ENCODE results near the gene LHCGR.

Gene LHCGR

DNA sequence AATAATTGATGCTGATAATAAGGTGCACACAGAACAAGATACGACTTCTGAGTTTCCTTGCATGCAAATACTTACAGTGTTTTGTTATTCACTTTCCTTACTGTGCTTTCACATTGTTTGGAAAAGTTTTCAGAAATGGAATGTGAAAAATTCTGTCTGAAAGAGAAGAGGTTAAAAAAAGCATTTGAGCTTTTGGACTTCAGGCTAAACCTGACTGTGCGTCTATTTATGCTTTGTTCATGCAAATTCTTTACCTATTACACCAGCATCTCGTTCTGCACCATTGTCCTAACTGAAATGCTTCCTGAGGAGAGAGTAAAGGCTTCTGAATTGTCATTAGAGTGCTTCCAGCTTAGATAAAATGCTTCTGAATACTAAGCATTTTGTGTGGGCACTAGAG is 61.4 kb downstream of the LHCGR start:
- DNase-seq (ENCODE audit: low read depth) = no peak
- H3K4me3 ChIP-seq (ENCODE audit: low read length) = no peak overlapping the region
- TF ChIP-seq, protein P1, sequence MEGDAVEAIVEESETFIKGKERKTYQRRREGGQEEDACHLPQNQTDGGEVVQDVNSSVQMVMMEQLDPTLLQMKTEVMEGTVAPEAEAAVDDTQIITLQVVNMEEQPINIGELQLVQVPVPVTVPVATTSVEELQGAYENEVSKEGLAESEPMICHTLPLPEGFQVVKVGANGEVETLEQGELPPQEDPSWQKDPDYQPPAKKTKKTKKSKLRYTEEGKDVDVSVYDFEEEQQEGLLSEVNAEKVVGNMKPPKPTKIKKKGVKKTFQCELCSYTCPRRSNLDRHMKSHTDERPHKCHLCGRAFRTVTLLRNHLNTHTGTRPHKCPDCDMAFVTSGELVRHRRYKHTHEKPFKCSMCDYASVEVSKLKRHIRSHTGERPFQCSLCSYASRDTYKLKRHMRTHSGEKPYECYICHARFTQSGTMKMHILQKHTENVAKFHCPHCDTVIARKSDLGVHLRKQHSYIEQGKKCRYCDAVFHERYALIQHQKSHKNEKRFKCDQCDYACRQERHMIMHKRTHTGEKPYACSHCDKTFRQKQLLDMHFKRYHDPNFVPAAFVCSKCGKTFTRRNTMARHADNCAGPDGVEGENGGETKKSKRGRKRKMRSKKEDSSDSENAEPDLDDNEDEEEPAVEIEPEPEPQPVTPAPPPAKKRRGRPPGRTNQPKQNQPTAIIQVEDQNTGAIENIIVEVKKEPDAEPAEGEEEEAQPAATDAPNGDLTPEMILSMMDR (conservative IDR thresholded peaks at IDR 0.05; ENCODE audit: low read depth, low read length) = no peak

DNA sequence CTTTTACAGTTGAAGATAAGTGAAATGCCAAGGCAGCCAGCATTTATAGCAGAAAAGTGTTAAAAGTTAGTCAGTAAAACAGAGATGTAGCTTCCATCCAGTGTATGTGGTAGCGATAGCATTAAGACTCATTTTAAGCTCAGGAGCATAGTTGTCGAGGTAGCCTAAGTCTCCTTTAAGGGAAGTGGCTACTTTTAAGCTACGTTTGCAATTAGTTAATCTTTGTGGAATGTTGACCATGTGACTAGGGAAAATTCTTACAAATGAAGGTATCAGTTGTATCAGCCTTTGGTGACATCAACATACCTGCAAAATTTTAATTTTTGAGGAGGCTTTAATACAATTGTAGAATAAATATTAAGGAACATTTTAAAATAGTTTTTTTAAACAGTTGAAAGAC is 61.9 kb downstream of the LHCGR start:
- TF ChIP-seq, protein P1 (conservative IDR thresholded peaks at IDR 0.05; ENCODE audit: low read depth, low read length) = no peak
- no peak overlapping the region for H3K4me3 ChIP-seq (ENCODE audit: low read length)
- DNase-seq (ENCODE audit: low read depth) = no peak

DNA sequence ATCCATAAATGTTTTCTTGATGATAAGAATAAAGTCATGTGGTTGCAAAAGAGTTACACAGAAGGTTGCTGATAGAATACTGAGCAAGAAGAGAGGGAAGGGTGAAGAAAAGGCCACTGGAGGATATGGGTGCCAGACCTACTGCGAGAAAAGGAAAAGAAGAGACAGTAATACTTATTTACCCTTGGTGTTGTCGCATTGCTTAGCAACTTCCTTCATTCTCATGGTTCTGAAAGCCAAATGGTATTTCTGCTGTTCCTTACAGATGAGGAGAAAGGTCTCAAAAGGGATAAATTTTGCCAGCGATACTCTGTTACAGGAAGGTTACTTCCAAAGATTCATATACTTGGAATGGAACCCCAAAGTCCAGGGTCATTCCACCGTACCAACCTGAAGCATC is 62.5 kb downstream of the LHCGR start:
- TF ChIP-seq, protein P1 (conservative IDR thresholded peaks at IDR 0.05; ENCODE audit: low read depth, low read length) = no peak
- DNase-seq (ENCODE audit: low read depth) = no peak
- no peak overlapping the region for H3K4me3 ChIP-seq (ENCODE audit: low read length)

DNA sequence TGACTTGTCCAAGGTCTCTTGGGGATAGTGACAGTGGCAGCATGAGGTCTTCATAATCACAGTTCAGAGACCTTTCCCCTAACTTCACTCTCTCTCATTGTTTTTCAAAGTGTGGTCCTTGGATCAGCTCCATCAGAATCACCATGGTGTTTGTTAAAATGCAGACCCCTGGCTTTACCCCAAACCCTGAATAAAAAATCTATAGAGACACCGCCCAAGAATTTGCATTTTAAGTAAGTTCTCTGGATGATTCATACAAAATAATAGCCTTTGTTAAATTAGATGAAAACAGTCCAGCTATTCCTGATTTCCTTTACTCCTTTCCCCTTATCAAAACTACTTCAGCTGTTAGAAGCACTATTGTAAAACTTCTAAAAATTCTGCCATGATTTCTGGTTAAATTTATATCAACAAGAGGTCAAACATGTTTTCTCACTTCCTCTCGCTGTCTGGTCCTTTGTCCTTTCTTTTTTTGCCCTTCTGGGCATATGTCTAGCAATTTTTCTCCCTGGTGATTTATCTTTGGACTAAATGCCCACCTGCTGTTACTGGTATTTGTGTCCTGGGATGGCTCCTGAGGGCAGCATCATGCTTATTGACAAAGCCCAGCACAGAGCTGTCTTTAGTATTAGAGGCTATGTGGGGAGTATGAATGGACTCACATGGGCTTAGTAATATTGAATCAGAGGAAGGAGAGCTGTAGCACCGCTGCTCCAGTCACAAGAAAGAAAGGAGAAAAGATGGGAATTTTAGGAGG is 63.4 kb downstream of the LHCGR start:
- TF ChIP-seq, protein P1 (conservative IDR thresholded peaks at IDR 0.05; ENCODE audit: low read depth, low read length) = no peak
- no peak overlapping the region for H3K4me3 ChIP-seq (ENCODE audit: low read length)
- DNase-seq (ENCODE audit: low read depth) = no peak

DNA sequence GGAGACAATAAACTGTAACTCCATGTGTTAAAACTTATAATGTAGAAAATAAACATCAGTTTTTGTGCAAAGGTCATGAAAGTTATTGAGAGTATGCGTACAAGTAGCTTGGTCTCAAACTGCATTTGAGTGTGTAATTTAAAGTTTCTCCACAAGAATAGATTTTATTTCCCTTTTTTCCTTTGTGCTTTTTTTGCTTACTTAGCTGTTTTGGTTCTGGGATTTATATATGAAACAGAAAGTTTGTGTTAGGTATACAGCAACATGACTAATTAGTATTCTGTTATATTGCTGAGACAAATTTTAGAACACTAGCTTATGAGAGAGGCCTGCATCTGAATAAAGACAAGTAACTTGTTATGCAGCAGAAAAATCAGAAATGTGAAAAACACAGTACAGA is 70.4 kb downstream of the LHCGR start:
- TF ChIP-seq, protein P1 (conservative IDR thresholded peaks at IDR 0.05; ENCODE audit: low read depth, low read length) = no peak
- no peak overlapping the region for H3K4me3 ChIP-seq (ENCODE audit: low read length)
- DNase-seq (ENCODE audit: low read depth) = no peak

GRCh38 chr2:48677450-48677849 is 78.1 kb downstream of the LHCGR start:
- no peak for DNase-seq (ENCODE audit: low read depth)
- no peak overlapping the region for H3K4me3 ChIP-seq (ENCODE audit: low read length)
- TF ChIP-seq, protein P1 (conservative IDR thresholded peaks at IDR 0.05; ENCODE audit: low read depth, low read length) = no peak

DNA sequence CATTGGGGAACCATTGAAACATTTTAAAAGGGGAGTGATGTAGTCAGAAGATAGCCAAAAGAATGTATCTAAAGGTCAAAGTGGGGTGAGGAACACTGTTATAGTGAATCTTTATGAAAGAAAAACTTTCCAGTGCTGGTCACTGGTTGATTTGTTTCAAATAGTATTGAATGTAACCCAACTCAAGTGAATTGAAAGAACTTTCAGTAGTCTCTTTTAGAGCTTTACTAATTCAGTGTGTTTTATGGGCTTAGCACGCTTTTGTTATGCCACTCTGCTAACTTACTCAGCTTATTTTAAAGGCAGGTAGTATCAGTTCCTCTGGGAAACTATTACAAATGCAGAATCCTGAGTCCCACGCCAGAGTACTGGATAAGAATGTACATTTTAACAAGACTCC is 80.6 kb downstream of the LHCGR start:
- TF ChIP-seq, protein P1 (conservative IDR thresholded peaks at IDR 0.05; ENCODE audit: low read depth, low read length) = no peak
- no peak overlapping the region for H3K4me3 ChIP-seq (ENCODE audit: low read length)
- no peak for DNase-seq (ENCODE audit: low read depth)

Data from retinal pigment epithelial cell (primary cell).